Smooth muscle cell (in vitro differentiated cells): ENCODE data around the gene TUBGCP3. TPM values are rescaled to one million over a fixed set of nuclear protein-coding genes. Genes with fewer than 3 reads are reported as not detected.

Experiments used
- DNase-seq: peaks from one replicate; lab custom pipeline; 2025; ENCODE audit not compliant: unreplicated experiment; lab: John Stamatoyannopoulos, UW
- H2AFZ ChIP-seq: fragments of 200-600 bp; sonication (generic); 2 replicates; pipeline ENCODE4 v1.6.0; 2016; ENCODE audit warnings: antibody characterized with exemption, low read depth, mild to moderate bottlenecking
- H3F3A ChIP-seq: fragments of 200-600 bp; sonication (generic); 2 replicates; pipeline ENCODE4 v1.6.0; 2017; ENCODE audit warnings: antibody characterized with exemption, low read depth
- H3K27ac ChIP-seq: fragments of 200-600 bp; sonication (generic); 2 replicates; pipeline ENCODE4 v1.5.1; 2016; ENCODE audit warnings: low read depth, mild to moderate bottlenecking
- H3K27me3 ChIP-seq: fragments of 200-600 bp; sonication (generic); 2 replicates; pipeline ENCODE4 v1.6.1; 2016; ENCODE audit warnings: low read depth, mild to moderate bottlenecking
- H3K36me3 ChIP-seq: fragments of 200-600 bp; sonication (generic); 2 replicates; pipeline ENCODE4 v1.5.1; 2016; ENCODE audit warnings: low read depth
- H3K4me1 ChIP-seq: fragments of 200-600 bp; sonication (generic); 2 replicates; pipeline ENCODE4 v1.5.1; 2016; ENCODE audit warnings: low read depth
- H3K4me2 ChIP-seq: fragments of 200-600 bp; sonication (generic); 2 replicates; pipeline ENCODE4 v1.6.0; 2016; ENCODE audit warnings: mild to moderate bottlenecking
- H3K4me3 ChIP-seq: fragments of 200-600 bp; sonication (generic); 2 replicates; pipeline ENCODE4 v1.5.1; 2016; ENCODE audit warnings: mild to moderate bottlenecking
- H3K79me2 ChIP-seq: fragments of 200-600 bp; sonication (generic); 2 replicates; pipeline ENCODE4 v1.6.0; 2016; ENCODE audit warnings: low read depth, mild to moderate bottlenecking
- H3K9ac ChIP-seq: fragments of 200-600 bp; sonication (generic); 2 replicates; pipeline ENCODE4 v1.6.0; 2016; ENCODE audit warnings: low read depth
- H3K9me3 ChIP-seq: fragments of 200-600 bp; sonication (generic); replicated peaks from 2 replicates; pipeline ENCODE4 v1.5.1; 2016; ENCODE audit warnings: low read depth
- H4K20me1 ChIP-seq: fragments of 200-600 bp; sonication (generic); 2 replicates; pipeline ENCODE4 v1.6.0; 2016; ENCODE audit warnings: low read depth
- CTCF ChIP-seq: fragments of 200-600 bp; sonication (generic); IDR thresholded peaks from 2 replicates; pipeline ENCODE4 v1.5.1; 2017; ENCODE audit warnings: borderline replicate concordance, mild to moderate bottlenecking, antibody characterized with exemption; ENCODE audit not compliant: insufficient read depth, poor library complexity, severe bottlenecking
- WGBS: methylation state at CpG from one replicate; pipeline ENCODE4 v1.1.7; 2016; ENCODE audit warnings: low lambda C conversion rate; 5-methylcytosine and 5-hydroxymethylcytosine counted together
- polyA plus RNA-seq: library from polyadenylated mRNA; unstranded; fragments of >200 nt; fragmentation: Nextera tagmentation; extraction: Ambion mirVana; gene quantifications from 2 replicates; pipeline ENCODE4 v1.2.1, GENCODE V29; 2016
- total RNA-seq: library from RNA; depleted of rRNA; stranded (reverse); fragments of >200 nt; gene quantifications from 2 replicates; pipeline ENCODE4 v1.2.3, GENCODE V29; 2014

The TUBGCP3 gene
- total and polyA plus RNA-seq, 2 experiments from 2014 or later: 9.4 to 12.4 TPM

- no peaks in the 10 kb centered on the region for H3K36me3 ChIP-seq
- TF ChIP-seq CTCF: no peak
These were observed 8.3 kb upstream of the TUBGCP3 start for GRCh38 chr13:112596235-112596634.

GRCh38 chr13:112592647-112593046 is 4.7 kb upstream of the TUBGCP3 start:
- Histone ChIP-seq H3K4me1 (peaks cover 6% of the 10 kb centered on the region), H2AFZ (no peak overlapping the region), H3F3A (peaks cover 9% of the 10 kb centered on the region), H3K27me3 (no peaks in the 10 kb centered on the region), H3K4me3 (no peak overlapping the region), H4K20me1 (no peaks in the 10 kb centered on the region), H3K9me3 (no peaks in the 10 kb centered on the region), H3K79me2 (no peaks in the 10 kb centered on the region), H3K4me2 (no peak overlapping the region), H3K27ac (no peak overlapping the region), H3K9ac (no peak overlapping the region), H3K36me3 (no peaks in the 10 kb centered on the region)
- no peak for DNase-seq
- WGBS: 73% methylated on average over 7 of the region's 7 CpGs
- no peak for TF ChIP-seq CTCF

More at GRCh38 chr13:112596235-112596634, 8.3 kb upstream of the TUBGCP3 start:
- Histone ChIP-seq H2AFZ (no peak overlapping the region), H4K20me1 (no peaks in the 10 kb centered on the region), H3K4me2 (no peak overlapping the region), H3F3A (no peaks in the 10 kb centered on the region), H3K27me3 (no peaks in the 10 kb centered on the region), H3K9ac (no peak overlapping the region), H3K9me3 (no peaks in the 10 kb centered on the region), H3K27ac (no peak overlapping the region), H3K79me2 (no peaks in the 10 kb centered on the region), H3K4me3 (no peak overlapping the region), H3K4me1 (no peaks in the 10 kb centered on the region)
- no peak for DNase-seq
- 93% methylated on average over 2 of the region's 2 CpGs for WGBS

- no peak overlapping the region for H3K4me3 ChIP-seq
- no peaks in the 10 kb centered on the region for H3K36me3 ChIP-seq
- no peaks in the 10 kb centered on the region for H3K27me3 ChIP-seq
- no peak for DNase-seq
- H3K27ac ChIP-seq: no peak overlapping the region
- no peaks in the 10 kb centered on the region for H3K9me3 ChIP-seq
- no peak overlapping the region for H3K4me2 ChIP-seq
- H3K79me2 ChIP-seq: no peaks in the 10 kb centered on the region
- TF ChIP-seq CTCF: no peak
- 97% methylated on average over 7 of the region's 7 CpGs for WGBS
- no peak overlapping the region for H3K9ac ChIP-seq
- H4K20me1 ChIP-seq: no peaks in the 10 kb centered on the region
- peaks cover 11% of the 10 kb centered on the region for H3F3A ChIP-seq
- peaks cover 6% of the 10 kb centered on the region for H3K4me1 ChIP-seq
- no peak overlapping the region for H2AFZ ChIP-seq
These were observed 4.2 kb upstream of the TUBGCP3 start for GRCh38 chr13:112592181-112592580.
